GM13976 (cell line): ENCODE measurements around the gene MAN2B2.

ENCODE experiments used
- DNase-seq: peaks from one replicate; pipeline ENCODE4 v3.0.0; 2012; ENCODE audit warnings: low spot score
- in situ Hi-C: fragments of 300-500 bp; cut with MboI; formaldehyde crosslinking; loops from one replicate; pipeline ENCODE4 v1.12.0; 2022; ENCODE audit warnings: low sequenced_read_pairs, mixed read lengths, inconsistent platforms; ENCODE audit not compliant: unreplicated experiment
- TF ChIP-seq, protein P1 (sequence below): IDR thresholded peaks from 2 replicates; pipeline ENCODE4 v1.5.1; 2012; ENCODE audit warnings: borderline replicate concordance, mild to moderate bottlenecking; ENCODE audit not compliant: insufficient read depth; ENCODE audit errors: extremely low read depth, missing control alignments, control extremely low read depth

MAN2B2 gene

DNA sequence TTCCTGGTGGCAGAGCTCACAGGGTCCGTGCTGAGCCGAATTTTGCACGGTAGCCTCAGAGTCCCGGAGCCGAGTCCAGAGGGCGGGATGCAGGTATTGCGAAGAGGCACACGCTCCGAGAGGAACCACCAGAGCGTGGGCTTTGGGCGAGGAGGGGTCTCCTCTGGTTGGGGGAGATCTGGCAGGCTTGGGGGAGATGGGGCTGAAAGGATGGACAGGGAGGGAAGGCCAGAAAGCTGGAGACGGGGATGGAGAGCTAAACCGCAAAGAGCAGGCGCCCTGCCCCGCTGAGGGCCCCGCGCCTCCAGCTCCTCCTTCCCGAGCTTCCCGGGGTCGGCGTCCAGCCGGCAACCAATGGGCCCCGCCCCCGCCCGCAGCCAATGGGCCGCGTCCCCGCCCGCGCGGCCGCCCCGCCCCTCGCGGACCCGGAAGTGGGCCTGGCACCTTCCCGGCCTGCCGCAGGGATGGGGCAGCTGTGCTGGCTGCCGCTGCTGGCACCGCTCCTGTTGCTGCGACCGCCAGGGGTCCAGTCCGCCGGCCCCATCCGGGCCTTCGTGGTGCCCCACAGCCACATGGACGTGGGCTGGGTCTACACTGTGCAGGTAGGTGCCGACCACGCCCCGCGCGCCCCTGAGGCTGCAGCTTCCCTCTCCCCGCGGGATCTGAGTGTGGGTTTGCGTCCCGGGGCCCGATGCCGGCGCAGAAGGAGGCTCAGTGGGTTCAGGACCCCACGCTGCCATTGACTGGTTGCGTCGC lies at the start of gene MAN2B2:
TSS of gene MAN2B2 (plus strand) at position 443 of the 756 bp plus-strand sequence. CDS start at position 465, 22 bp downstream.
- TF ChIP-seq, protein P1, sequence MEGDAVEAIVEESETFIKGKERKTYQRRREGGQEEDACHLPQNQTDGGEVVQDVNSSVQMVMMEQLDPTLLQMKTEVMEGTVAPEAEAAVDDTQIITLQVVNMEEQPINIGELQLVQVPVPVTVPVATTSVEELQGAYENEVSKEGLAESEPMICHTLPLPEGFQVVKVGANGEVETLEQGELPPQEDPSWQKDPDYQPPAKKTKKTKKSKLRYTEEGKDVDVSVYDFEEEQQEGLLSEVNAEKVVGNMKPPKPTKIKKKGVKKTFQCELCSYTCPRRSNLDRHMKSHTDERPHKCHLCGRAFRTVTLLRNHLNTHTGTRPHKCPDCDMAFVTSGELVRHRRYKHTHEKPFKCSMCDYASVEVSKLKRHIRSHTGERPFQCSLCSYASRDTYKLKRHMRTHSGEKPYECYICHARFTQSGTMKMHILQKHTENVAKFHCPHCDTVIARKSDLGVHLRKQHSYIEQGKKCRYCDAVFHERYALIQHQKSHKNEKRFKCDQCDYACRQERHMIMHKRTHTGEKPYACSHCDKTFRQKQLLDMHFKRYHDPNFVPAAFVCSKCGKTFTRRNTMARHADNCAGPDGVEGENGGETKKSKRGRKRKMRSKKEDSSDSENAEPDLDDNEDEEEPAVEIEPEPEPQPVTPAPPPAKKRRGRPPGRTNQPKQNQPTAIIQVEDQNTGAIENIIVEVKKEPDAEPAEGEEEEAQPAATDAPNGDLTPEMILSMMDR: no peak
- in situ Hi-C loops: no loop called here
- DNase-seq: peak; percentile 98

DNA sequence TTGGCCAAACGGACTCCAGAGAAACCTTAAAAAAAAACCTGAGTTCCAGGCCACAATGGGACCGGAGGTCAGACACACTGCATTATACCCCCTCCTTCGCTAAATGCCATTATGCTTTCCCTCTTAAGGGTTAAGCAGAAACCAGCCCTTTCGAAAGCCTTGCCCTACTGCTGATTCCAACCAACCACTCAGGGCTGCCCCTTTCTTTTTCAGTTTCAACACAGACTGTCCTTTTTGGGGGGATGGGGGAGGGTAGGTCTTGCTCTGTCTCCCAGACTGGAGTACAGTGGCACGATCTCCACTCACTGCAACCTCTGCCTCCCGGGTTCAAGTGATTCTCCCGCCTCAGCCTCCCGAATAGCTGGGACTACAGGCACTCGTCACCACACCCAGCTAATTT lies 49.5 kb upstream of the MAN2B2 start:
- TF ChIP-seq, protein P1: no peak
- no peak for DNase-seq
- in situ Hi-C loops: no loop called here

DNA sequence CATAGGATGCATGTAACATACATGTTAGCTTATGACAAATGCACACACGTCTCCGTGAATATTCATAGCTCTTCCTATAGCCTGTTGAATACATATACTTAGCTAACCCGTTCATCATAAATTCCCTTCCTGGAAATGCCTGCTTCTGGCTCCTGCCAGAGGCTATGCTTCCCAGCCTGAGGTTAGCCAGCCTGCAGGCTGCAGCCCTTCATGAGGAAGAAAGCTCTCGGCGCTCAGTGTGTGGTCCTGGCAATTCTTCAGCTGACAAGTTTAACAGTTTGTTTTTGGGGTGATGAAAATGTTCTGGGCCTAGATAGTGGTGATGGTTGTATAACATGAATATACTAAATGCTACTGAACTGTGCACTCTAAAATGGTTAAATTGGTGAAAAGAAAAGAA lies 48.8 kb upstream of the MAN2B2 start:
- TF ChIP-seq, protein P1: no peak
- in situ Hi-C loops: no loop called here
- no peak for DNase-seq

DNA sequence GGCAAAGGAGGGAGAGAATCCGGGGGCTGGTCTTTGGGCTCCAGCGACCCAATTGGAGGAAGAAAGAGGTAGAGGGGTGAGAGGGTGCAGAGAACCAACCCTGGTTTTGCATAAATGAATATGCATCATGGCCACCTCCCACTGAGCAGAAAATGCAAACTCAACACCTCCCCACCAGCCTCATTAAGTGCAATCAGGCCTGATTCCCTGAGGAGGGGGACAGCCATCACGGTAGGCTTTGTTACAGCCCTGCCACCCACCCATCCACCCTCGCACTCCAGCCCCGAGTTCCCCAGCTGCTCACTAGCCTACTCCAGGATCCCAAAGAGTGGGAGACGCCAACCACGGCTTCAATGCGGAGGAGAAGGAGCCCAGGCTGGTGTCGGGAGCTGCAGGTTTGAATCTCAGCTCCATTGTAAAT lies 48.3 kb upstream of the MAN2B2 start:
- in situ Hi-C loops: no loop called here
- no peak for DNase-seq
- TF ChIP-seq, protein P1: no peak

DNA sequence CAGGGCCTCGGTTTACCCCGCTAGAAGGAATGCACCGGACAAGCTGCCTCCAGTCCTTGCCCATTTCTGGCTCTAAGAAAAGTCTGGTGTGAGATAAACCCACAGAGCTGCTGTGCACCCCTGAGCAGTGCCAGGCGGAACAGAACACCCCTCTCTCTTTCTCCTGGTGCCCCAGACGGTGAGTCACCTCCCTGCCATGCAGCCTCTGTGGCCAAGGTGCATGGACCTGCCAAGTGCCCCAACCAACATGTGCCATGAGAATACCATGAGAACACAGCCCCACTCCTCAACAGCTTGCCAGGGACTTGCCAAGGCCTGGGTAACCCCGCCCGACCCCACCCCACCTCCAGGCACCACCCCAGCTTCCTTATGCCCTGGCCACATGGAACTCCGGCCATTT lies 47.7 kb upstream of the MAN2B2 start:
- in situ Hi-C loops: no loop called here
- no peak for DNase-seq
- TF ChIP-seq, protein P1: no peak

DNA sequence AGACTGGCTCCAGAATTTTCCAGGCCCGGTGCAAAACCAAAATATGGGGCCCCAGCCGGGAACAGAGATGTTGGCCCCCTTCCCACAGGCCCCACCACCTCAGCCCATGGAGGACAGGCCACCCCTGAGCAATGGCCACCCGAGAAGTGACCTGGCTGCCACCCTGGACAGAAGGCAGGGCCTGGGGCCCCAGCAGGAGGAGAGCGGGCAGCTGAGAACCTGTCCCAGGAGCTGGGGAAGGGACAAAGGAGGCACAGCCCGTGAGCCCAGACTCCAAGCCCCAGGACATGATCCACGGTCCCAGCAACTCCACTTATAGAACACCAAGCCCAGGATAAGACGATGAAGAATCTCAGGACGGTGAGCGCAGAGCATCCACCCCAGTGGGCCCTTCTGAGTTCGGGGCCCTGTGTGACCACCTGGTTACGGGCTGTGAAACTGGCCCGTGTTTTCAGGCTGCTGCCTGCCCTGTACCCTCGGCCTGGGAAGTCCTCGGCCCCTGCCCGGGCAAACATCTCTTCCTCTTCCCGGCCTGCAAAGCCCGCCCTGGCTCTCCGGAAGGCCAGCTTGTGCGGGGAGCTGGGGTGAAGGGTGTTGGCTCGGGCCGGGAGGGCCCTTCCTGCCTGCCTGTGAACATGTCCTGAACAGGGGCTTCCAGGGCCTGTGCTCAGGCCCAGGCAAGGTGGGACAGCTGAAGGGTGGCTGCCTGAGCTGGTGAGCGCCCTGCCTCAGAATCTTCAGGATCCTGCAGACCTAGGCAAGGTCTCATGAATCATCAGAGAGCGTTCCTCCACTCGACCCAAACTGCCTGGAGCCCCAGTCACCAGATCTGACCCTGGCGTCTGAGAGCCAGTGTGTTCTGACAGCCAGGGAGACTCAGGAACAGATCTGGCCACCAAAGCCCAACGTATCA lies 47.0 kb upstream of the MAN2B2 start:
- TF ChIP-seq, protein P1: no peak
- no peak for DNase-seq
- in situ Hi-C loops: no loop called here
